ENCODE data around the gene CABLES2.

Gene CABLES2

DNA sequence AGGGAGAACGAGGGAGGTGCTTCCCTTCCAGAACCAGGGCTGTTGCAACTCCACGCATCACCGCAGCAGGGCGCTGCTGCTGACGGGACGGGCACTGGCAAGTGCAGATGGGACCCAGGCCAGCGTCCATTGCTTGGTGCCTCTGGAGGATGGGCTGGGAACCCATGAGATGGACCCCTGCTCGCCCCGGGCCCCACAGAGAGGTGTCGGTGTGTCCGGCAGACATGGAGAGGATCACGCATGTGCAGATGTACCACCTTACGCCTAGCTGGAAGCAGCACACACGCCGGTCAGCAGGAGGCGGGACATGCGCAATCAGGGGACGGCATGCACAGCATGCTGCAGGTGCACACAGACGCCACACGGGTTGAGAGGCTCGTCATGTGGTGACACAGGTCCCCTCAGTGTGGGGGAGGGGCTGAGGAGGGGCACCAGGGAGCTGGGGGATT, 5.7 kb downstream of the CABLES2 start:
- no peak overlapping the region for H3K4me3 ChIP-seq (ENCODE audit: low read length)
- TF ChIP-seq, protein P1, sequence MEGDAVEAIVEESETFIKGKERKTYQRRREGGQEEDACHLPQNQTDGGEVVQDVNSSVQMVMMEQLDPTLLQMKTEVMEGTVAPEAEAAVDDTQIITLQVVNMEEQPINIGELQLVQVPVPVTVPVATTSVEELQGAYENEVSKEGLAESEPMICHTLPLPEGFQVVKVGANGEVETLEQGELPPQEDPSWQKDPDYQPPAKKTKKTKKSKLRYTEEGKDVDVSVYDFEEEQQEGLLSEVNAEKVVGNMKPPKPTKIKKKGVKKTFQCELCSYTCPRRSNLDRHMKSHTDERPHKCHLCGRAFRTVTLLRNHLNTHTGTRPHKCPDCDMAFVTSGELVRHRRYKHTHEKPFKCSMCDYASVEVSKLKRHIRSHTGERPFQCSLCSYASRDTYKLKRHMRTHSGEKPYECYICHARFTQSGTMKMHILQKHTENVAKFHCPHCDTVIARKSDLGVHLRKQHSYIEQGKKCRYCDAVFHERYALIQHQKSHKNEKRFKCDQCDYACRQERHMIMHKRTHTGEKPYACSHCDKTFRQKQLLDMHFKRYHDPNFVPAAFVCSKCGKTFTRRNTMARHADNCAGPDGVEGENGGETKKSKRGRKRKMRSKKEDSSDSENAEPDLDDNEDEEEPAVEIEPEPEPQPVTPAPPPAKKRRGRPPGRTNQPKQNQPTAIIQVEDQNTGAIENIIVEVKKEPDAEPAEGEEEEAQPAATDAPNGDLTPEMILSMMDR (conservative IDR thresholded peaks at IDR 0.05; ENCODE audit: low read depth, low read length), result peak; percentile 33
- no peak for DNase-seq (ENCODE audit: low read depth)

DNA sequence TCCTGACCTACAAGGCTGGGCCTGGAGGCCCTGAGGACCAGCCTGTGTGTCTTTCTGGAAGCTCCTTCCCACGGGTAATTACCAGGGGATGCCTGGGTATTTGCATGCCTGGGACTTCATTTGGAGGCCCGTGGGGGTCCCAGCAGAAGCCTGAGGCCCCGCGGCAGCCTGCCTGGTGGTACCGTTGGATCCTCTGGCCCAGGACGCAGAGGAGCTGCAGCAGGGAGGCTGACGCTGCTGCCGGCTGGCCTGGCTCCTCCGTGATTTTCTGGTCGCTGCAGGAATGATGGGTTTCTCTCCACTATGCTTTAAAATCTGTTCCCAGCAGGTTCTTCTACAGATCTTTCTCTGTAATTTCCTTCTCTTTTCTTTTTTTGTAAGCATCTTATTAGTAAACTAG, 6.5 kb downstream of the CABLES2 start:
- no peak overlapping the region for H3K4me3 ChIP-seq (ENCODE audit: low read length)
- DNase-seq (ENCODE audit: low read depth), result no peak
- TF ChIP-seq, protein P1 (conservative IDR thresholded peaks at IDR 0.05; ENCODE audit: low read depth, low read length), result no peak

DNA sequence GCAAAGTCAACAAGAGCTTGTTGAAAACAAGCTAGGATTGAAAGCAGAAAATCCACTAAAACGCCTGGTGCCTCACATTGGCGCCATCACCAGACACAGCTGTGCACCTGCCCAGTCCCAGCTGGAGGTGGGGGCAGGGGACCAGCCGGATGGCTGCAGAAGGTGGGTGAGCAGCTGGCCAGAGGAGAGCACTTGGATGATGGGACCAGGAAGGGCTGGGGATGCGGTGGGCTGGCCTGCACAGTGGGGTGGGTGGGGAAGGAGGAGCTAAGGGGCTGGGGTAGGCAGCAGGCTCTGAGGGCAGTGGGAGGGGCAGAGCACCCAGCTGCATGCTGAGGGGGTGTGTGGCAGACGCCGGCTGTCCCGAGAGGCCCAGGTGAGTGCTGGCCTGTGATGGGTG, 7.1 kb downstream of the CABLES2 start:
- H3K4me3 ChIP-seq (ENCODE audit: low read length), result no peak overlapping the region
- DNase-seq (ENCODE audit: low read depth), result no peak
- TF ChIP-seq, protein P1 (conservative IDR thresholded peaks at IDR 0.05; ENCODE audit: low read depth, low read length), result no peak

DNA sequence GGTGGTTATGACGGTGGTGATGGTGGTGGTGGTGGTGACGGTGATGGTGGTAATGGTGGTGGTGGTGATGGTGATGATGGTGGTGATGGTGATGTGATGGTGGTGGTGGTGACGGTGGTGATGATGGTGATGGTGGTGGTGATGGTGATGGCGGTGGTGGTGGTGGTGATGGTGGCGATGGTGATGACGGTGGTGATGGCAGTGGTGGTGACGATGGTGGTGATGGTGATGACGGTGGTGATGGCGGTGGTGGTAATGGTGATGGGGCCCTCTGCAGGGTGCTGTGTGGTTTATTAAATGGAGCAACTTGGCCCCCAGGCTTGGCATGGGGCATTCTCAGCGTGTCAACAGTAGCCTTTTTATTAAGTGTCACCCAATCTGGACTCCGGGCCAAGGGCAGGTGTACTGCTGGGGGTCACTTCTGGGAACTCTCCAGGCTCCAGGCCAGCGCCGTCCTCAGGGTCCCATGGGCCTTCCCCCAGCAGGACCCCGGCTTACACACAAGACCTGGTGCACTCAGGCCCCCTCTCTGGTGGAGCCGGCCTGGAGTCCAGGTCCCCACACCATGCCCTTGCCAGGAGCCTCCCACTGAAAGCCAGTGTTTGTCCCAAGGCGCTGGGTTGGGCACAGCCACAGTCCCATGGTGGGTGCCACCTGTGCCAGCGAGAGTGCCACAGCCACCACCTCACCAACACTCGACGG, 8.8 kb downstream of the CABLES2 start:
- DNase-seq (ENCODE audit: low read depth), result no peak
- no peak overlapping the region for H3K4me3 ChIP-seq (ENCODE audit: low read length)
- TF ChIP-seq, protein P1 (conservative IDR thresholded peaks at IDR 0.05; ENCODE audit: low read depth, low read length), result no peak

DNA sequence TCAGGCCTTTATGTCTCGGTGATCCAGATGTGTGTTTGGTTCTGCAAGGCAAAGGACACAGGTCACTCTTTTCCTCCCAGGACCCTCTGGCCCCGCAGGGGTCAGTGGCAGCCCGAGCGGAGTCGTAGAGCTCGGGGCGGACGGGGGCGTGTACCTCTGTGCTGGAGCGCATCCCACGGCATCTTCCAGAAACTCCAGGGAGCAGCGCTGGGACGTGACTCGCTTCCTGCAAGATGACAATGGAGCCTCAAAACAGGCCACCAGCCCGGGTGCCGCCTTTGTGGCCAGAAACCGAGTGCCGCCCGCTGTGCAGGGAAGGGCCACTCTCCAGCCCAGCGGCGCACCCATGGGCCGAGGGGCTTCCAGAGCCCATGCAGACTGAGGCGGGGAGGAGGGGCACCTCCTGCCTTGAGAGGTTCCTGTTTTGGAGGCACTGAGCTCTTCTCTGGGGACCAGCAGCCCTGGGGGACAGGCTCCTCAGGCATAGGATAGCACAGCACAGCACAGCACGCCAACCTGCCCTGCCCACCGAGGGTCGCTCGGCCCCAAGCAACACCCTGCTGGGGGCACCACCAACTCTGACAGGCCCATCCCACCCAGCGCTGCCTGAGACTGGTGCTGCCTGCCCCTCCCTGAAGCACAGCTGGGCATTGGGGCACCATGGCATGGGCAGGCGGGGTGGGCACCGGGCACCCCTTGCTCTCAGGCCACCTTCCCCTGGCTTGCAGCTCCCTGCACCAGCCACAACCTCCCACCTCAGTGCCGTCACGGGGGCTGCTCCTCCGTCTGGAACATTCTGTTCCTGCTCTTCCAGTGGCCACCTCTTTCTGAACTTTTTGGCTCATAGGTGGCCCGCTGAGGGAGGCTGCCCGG, 10.5 kb downstream of the CABLES2 start:
- no peak for DNase-seq (ENCODE audit: low read depth)
- no peak overlapping the region for H3K4me3 ChIP-seq (ENCODE audit: low read length)
- TF ChIP-seq, protein P1 (conservative IDR thresholded peaks at IDR 0.05; ENCODE audit: low read depth, low read length), result no peak

DNA sequence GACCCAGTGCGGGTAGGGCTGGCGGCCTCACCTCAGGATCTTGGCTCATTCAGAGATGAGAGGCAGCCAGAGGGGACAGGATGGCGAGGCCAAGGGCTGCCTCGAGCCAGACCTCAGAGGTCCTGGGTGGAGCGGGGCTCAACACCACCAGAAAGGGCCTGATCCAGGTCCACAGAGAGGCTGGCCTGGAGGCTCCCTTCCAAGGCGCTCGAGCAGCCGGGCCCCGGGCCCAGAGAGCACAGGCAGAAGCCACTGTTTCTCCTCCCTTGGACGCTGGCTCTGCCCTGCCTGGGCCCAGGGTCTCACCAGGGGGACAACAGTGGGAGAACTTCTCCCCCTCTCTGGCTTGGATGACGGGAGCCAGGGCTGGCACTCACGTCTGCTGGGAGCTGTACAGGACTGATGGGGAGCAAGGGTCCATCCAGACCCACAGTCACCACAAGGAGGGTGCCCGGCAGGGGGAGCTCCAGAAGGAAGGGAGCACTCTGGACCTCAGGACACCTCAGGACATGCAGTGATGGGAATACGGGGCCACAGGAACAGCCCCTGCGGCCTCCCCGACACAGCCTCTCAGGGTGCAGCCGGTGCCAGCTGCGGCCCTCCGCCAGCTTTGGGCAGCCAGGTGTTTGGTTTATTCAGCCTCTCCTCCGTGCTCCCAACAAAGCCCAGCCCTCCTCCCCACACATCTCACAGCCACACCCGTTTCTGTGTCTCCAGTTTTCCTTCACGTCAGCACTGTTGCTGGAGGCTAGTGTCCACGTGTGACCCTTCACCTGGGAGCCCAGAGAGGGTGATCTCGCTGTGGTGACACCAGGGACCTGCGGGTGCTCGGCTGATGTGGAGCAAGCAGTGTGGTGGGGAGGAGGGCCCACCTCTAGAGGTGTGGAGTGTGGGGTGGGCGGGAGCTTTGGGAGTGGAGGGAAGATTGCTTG, 11.5 kb downstream of the CABLES2 start:
- no peak overlapping the region for H3K4me3 ChIP-seq (ENCODE audit: low read length)
- TF ChIP-seq, protein P1 (conservative IDR thresholded peaks at IDR 0.05; ENCODE audit: low read depth, low read length), result peak; percentile 18
- no peak for DNase-seq (ENCODE audit: low read depth)

Measured in retinal pigment epithelial cell (primary cell).